Ovary (tissue), 10 donors: ENCODE results near the gene DEFB108B. TPM values are rescaled to one million over a fixed set of nuclear protein-coding genes. Genes with fewer than 3 reads are reported as not detected.
"Not testable (repeated sequence)": the region's sequence is repeated elsewhere in the genome, so short reads cannot be mapped to it uniquely, and the experiment has no call there.

Experiments used
- DNase-seq, 5 donors: peaks; one replicate each; pipeline ENCODE4 v3.0.0-alpha.2; 2019 to 2020
- H3K27ac ChIP-seq, 2 donors: fragments of 200-600 bp; one replicate each; pipeline versions ENCODE4 v1.5.1 to v1.8.0; 2019 to 2022
- H3K27me3 ChIP-seq: fragments of 200-600 bp; one replicate; pipeline ENCODE4 v1.8.0; 2022
- H3K36me3 ChIP-seq: fragments of 200-600 bp; sonication (generic); one replicate; pipeline ENCODE4 v1.5.1; 2019
- H3K4me1 ChIP-seq: one replicate; pipeline ENCODE4 v1.8.1; 2013; ENCODE audit warnings: mild to moderate bottlenecking, moderate library complexity; ENCODE audit not compliant: insufficient read depth
- H3K4me3 ChIP-seq: fragments of 200-600 bp; sonication (generic); one replicate; pipeline ENCODE4 v1.5.1; 2017
- H3K9me3 ChIP-seq, 2 donors: fragments of 200-600 bp in 1 of 2; sonication (generic) in 1 of 2; one replicate each; pipeline versions ENCODE4 v1.5.1 to v1.8.1; 2013 to 2019; ENCODE audit warnings: mild to moderate bottlenecking in 1 of 2, moderate library complexity in 1 of 2
- EP300 ChIP-seq: sonication (generic); formaldehyde crosslinking; IDR thresholded peaks from one replicate; pipeline ENCODE4 v1.6.1; 2017; ENCODE audit warnings: antibody characterized with exemption
- POLR2A ChIP-seq: fragments of 450-650 bp; IDR thresholded peaks from one replicate; pipeline ENCODE4 v1.6.1; 2017; ENCODE audit warnings: antibody characterized with exemption, mild to moderate bottlenecking, moderate library complexity
- WGBS, 3 donors: extraction: QIAGEN DNeasy Blood & Tissue Kit in 1 of 3; methylation state at CpG; one replicate each; pipeline versions ENCODE4 v1.1.5 to v1.1.7; 2013 to 2017; 5-methylcytosine and 5-hydroxymethylcytosine counted together
- intact Hi-C, 4 donors: fragments of 100-400 bp; cut with DNase I; formaldehyde crosslinking; loops; one replicate each; pipeline versions ENCODE4 v1.11.0 to v1.15.1; 2022 to 2023
- long read RNA-seq, 3 donors: library from polyadenylated mRNA in 2 of 3; unstranded in 2 of 3; transcript quantifications; one replicate each; pipeline ENCODE4 v2.0.0 and lab custom pipeline, GENCODE V29; 2021 to 2026
- polyA plus RNA-seq, 2 donors: library from polyadenylated mRNA; stranded (reverse); fragments of 200-250 nt in 1 of 2; fragments of 350-450 nt in 1 of 2; fragmentation: Illumina TruSeq in 1 of 2; extraction: RNeasy Lipid Tissue Mini Kit (QIAGEN cat#74804) in 1 of 2; gene quantifications; one replicate each; pipeline ENCODE4 v1.2.3, GENCODE V29; 2013 to 2014
- total RNA-seq, 7 donors: library from RNA; depleted of rRNA in 2 of 7; stranded (reverse); fragments of >200 nt in 2 of 7; fragmentation: NEBNext Ultra II Directional in 3 of 7; extraction: Animal tissue kit (Norgen Biotek cat#: 25700) in 3 of 7; gene quantifications; one replicate each; pipeline versions ENCODE4 v1.1.0 to v1.2.4, GENCODE V29; 2016 to 2023
- donor health status: DM: no; HTN: no; CAD: no; lungs with moderate emphysema.
- donor health status: DM: no; HTN: no; CAD: no.
- donor health status: Bipolar disorder and iron deficiency.
- donor health status: DM: yes; HTN: yes; CAD: no.
- donor health status: DM: no; HTN: no; CAD: no.
- donor health status: DM: yes; HTN: yes; CAD: no.

The DEFB108B gene
- total RNA-seq = not detected
- not detected for polyA plus RNA-seq
- long read RNA-seq, donor 1 = 0 reads
- long read RNA-seq, donor 2 = 0 reads
- long read RNA-seq, donor 3 = 0 reads

- H3K27ac ChIP-seq, H3K9me3 ChIP-seq, H3K4me1 ChIP-seq, intact Hi-C loops, H3K27me3 ChIP-seq, H3K36me3 ChIP-seq, H3K4me3 ChIP-seq, DNase-seq: not testable (repeated sequence)
- 0 to 12% (median 0%) methylated on average over 1 of the region's 1 CpG for WGBS, 3 donors
Observed at GRCh38 chr11:71832811-71833210, at the start of gene DEFB108B. DEFB108B (plus strand) TSS chr11:71833200; CDS start chr11:71833200, 0 bp downstream.

GRCh38 chr11:71786114-71786847 lies 46.7 kb upstream of the DEFB108B start:
- peak overlapping the region; percentile 60 to 90 for H3K27ac ChIP-seq
- intact Hi-C loops, DNase-seq, H3K4me1 ChIP-seq, H3K27me3 ChIP-seq, H3K9me3 ChIP-seq, H3K36me3 ChIP-seq: not testable (repeated sequence)
- WGBS, 3 donors = 3 to 5% (median 3%) methylated on average over 36 to 40 of the region's 40 CpGs
- TF ChIP-seq POLR2A = peak; percentile 78
- peak overlapping the region; percentile 63 for H3K4me3 ChIP-seq

DNA sequence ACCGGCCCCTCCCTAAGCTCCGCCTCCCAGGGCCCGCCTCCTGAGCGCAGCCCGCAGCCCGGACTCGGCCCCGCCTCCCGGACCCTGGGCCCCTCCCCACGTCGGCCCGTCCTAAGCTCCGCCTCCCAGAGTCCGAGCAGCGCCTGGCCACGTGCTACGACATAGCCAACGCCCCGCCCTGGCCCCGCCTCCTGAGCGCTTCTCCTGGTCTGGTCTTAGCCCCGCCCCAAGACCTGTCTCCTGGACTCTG lies 46.2 kb upstream of the DEFB108B start:
- H3K4me1 ChIP-seq, H3K27ac ChIP-seq, intact Hi-C loops, H3K27me3 ChIP-seq, H3K36me3 ChIP-seq, H3K9me3 ChIP-seq: not testable (repeated sequence)
- 1% methylated on average over 22 of the region's 22 CpGs for WGBS, 3 donors
- DNase-seq = peak; percentile 100
- H3K4me3 ChIP-seq = peak overlapping the region; percentile 63

- peak overlapping the region in 1 of 2 donors; percentile 55 for H3K27ac ChIP-seq
- TF ChIP-seq EP300 (no peak), POLR2A (peak; percentile 17)
- intact Hi-C loops = no loop called here
- no peaks in the 10 kb centered on the region for H3K4me1 ChIP-seq
- DNase-seq = peak in 2 of 5 donors; percentile 95
- 0 to 1% (median 1%) methylated on average over 32 to 56 of the region's 62 CpGs for WGBS, 3 donors
- no peaks in the 10 kb centered on the region for H3K36me3 ChIP-seq
- H3K9me3 ChIP-seq = no peaks in the 10 kb centered on the region
- no peaks in the 10 kb centered on the region for H3K27me3 ChIP-seq
- H3K4me3 ChIP-seq = peak overlapping the region; percentile 54
Observed at GRCh38 chr11:71787098-71787823, 45.7 kb upstream of the DEFB108B start.

DNA sequence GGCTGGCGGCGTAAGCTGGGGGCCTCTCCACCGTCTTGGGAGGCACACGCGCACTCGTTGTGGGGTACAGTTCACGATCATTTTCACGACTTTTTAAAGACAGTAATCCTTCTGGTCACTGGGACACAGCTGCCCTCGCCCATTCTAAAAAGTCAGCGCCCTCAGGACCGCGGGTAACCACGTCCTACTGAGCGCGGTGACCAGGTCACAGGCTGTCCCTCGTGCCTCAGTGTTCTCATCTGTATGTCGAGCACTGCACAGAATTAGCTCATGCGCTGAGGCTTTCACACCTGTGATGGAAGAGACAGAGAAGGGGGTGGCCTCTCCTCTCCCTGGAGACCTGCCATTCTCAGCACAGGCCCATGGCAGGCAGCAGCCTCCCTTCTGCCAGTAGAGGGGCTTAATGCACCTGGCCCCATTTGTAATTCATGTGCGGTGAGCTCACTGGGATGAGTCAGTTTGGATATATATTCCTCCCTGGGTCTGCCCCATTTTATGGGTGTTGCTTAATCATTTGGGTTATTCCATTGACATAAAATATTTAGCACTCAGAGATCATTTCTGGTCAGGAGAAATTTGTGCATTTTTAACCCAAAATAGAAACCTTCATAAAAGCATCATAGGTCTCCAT lies 45.1 kb upstream of the DEFB108B start:
- H3K36me3 ChIP-seq, H3K27me3 ChIP-seq, intact Hi-C loops, H3K9me3 ChIP-seq, H3K4me1 ChIP-seq: not testable (repeated sequence)
- Histone ChIP-seq H3K27ac (peak overlapping the region in 1 of 2 donors; percentile 55), H3K4me3 (peak overlapping the region; percentile 54)
- 2% methylated on average over 19 of the region's 19 CpGs for WGBS, 3 donors
- peak in 1 of 5 donors; percentile 18 for DNase-seq

DNA sequence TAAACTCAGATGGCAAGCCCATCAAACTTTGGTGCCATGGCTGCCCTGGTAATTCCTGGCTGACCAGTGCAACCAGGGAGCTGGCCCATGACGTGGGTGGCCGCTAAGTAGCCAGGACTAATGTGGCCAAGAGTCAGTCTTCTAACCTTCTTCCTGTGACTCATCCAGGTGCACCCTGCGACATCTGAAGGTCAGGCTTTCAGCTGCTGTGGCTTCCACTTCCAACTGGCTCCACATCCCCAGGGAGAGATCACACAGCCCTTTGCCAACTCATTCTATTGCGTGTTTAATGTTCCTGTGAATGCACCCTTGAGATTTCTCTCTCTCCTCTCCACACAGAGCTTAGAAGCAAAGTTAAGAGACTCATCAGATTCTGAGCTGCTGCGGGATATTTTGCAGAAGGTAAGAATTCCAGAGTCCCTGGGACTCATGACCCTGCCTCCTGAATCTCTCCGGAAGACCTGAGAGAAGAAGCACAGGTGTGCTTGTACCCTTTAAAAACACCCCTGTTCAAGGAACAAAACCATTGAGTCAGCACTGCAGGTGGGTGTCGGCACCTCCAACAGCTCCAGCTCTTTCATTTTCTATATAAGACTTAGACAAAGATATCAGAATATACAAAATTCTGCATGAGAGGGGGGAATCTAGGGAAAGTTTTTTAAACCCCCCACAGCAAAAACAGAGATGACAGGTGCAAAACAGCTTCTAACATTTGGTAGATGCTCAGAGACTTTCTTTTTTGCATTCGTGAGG lies 43.4 kb upstream of the DEFB108B start:
- H3K9me3 ChIP-seq, H3K27me3 ChIP-seq, H3K4me3 ChIP-seq, intact Hi-C loops, H3K36me3 ChIP-seq, H3K4me1 ChIP-seq, DNase-seq, H3K27ac ChIP-seq: not testable (repeated sequence)
- 82 to 88% (median 85%) methylated on average over 8 of the region's 8 CpGs for WGBS, 3 donors

DNA sequence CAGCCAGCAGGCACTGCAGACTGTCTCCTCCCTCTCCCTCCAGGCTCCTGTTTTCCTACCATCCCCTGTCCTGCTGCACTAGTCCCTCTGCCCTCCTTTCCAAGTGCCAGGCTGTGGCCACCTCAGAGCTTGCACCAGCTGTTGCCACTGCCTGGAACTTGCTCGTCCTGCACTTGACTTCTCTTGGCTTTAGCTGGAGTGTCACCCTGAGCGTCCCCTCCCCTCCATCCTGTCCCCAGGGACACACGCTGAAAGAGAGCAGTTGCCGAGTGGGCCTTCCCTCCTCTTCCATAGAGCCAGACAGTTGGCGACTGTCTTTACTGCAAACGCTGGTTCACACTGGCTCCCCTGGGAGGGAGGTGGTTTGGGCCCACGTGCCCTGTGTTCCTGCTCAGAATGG lies 41.9 kb upstream of the DEFB108B start:
- H3K4me1 ChIP-seq, H3K4me3 ChIP-seq, H3K36me3 ChIP-seq, DNase-seq, H3K27me3 ChIP-seq, intact Hi-C loops, H3K27ac ChIP-seq, H3K9me3 ChIP-seq: not testable (repeated sequence)
- 74 to 86% (median 75%) methylated on average over 7 of the region's 7 CpGs for WGBS, 3 donors
